HFFc6 (cell line): ENCODE measurements around the gene B4GALT3. TPM values are rescaled to one million over a fixed set of nuclear protein-coding genes. Genes with fewer than 3 reads are reported as not detected.

ENCODE experiments used
- DNase-seq: peaks from one replicate; pipeline ENCODE4 v3.0.0-alpha.2; 2018
- H3K27ac Mint-ChIP-seq: 2 replicates; pipeline ENCODE4 v1.8.0; 2020; ENCODE audit warnings: mild to moderate bottlenecking, mixed read lengths
- H3K27me3 Mint-ChIP-seq: 2 replicates; pipeline ENCODE4 v1.8.0; 2021; ENCODE audit warnings: mild to moderate bottlenecking, moderate library complexity, mixed read lengths; ENCODE audit not compliant: insufficient read depth
- H3K36me3 Mint-ChIP-seq: 2 replicates; pipeline ENCODE4 v1.8.0; 2021; ENCODE audit warnings: low read depth, mixed read lengths
- H3K4me1 Mint-ChIP-seq: 2 replicates; pipeline ENCODE4 v1.8.0; 2020; ENCODE audit warnings: low read depth, mixed read lengths
- H3K4me3 Mint-ChIP-seq: 2 replicates; pipeline ENCODE4 v1.8.0; 2020; ENCODE audit warnings: mild to moderate bottlenecking, moderate library complexity, mixed read lengths
- H3K9me3 Mint-ChIP-seq: 2 replicates; pipeline ENCODE4 v1.8.0; 2020; ENCODE audit warnings: mild to moderate bottlenecking, mixed read lengths
- CTCF ChIP-seq: fragments of 200-600 bp; sonication (generic); IDR thresholded peaks from 2 replicates; pipeline ENCODE4 v1.5.0; 2021; ENCODE audit warnings: antibody characterized with exemption, mild to moderate bottlenecking
- total RNA-seq, 6 experiments: library from RNA; stranded (reverse); fragmentation: NEBNext Ultra II Directional; extraction: Animal tissue kit (Norgen Biotek cat#: 25700); gene quantifications; 2 replicates in 1 of 6; 3 replicates in 5 of 6; pipeline ENCODE4 v1.2.3, GENCODE V29; 2021

The B4GALT3 gene
- total RNA-seq, 6 experiments from 2014 or later: 31.0 to 38.2 (median 35.4) TPM

DNA sequence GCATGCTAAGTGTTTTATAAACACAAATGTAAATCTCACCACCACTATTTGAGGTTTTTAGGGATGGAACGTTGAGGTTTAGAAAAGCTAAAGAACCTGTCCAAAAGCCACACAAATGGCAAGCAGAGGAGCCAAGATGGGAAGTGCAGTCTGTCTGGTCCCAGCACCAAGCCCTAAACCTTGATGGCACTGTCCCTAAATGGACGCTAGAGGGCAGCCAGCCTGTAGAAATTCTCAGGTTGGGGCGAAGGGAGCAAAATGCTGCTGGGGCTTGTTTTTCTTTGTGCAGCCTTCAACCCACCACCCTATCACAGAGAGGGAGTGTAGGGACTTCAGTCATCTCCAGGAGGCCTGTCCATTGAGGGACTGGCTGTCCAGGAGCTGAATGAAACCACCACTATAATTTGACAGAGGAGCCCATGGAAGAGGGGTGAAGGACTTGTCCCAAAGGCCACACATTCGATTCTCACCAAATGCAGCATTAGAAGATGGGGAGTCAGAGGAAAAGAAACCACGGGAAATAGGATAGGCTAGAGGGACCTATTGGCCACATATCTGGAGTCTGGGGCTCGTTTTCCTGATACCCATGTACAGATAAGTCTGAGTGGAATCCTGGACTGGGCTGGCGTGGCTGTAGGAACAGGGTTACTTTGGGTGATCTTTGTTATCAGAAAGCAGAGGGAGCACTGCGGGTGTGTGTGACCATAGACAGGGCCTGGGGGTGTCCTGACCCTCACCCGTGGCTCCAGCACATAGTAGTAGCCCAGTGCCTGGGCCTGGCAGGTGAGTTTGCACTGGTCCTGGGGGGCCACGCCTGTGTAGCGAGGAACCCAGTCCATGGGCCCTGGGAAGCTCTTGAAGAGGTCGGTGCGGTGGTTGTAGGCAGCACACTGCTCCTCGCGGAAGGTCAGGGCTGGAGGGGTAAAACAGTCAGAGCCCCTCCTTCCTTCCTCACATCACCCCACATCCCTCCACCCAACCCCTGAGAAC, 15.5 kb upstream of the B4GALT3 start:
- Mint-ChIP-seq H3K27ac (peak overlapping the region; percentile 50), H3K4me1 (peaks cover 29% of the 10 kb centered on the region), H3K9me3 (no peaks in the 10 kb centered on the region), H3K4me3 (no peak overlapping the region), H3K27me3 (peaks cover 1% of the 10 kb centered on the region; the same call in 1 of the 2 replicates), H3K36me3 (no peaks in the 10 kb centered on the region)
- peak; percentile 57 for DNase-seq
- TF ChIP-seq CTCF: peak; percentile 92

GRCh38 chr1:161191971-161192370, 14.7 kb upstream of the B4GALT3 start:
- Mint-ChIP-seq H3K9me3 (no peaks in the 10 kb centered on the region), H3K4me1 (peaks cover 21% of the 10 kb centered on the region), H3K4me3 (no peak overlapping the region), H3K27me3 (peaks cover 1% of the 10 kb centered on the region; the same call in 1 of the 2 replicates), H3K27ac (no peak overlapping the region), H3K36me3 (no peaks in the 10 kb centered on the region)
- DNase-seq: no peak
- no peak for TF ChIP-seq CTCF

DNA sequence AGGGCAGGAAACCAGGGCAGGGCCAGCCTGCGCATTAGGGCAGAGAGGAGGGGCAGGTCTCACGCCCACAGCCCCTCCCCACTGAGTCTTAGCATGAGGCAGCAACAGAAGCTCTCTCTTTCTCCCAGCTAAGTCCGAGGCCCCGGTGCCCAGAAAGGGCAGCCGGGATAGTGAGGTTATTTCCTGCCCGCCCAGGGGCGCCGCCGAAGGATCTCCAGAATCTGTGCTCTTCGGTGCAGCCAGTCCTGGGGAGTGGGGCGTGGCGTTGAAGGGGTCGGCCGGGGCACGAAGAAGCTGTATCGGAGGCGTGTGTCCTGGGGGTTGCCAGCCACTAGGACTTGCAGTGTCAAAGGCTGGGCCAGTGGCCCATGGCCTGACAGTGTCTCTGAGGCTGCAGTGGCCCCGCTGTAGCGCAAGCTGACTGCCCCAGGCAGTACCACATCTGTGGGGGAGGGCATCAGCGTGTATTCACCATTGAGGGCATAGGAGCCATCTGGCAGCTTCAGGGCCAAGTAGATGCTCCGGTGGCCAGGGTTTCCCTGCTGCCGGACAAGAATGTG, 13.7 kb upstream of the B4GALT3 start:
- Mint-ChIP-seq H3K27ac (no peak overlapping the region), H3K4me3 (no peak overlapping the region), H3K36me3 (no peaks in the 10 kb centered on the region), H3K27me3 (peaks cover 1% of the 10 kb centered on the region; the same call in 1 of the 2 replicates), H3K9me3 (no peaks in the 10 kb centered on the region), H3K4me1 (peaks cover 17% of the 10 kb centered on the region)
- DNase-seq: no peak
- no peak for TF ChIP-seq CTCF

GRCh38 chr1:161189036-161189435, 11.7 kb upstream of the B4GALT3 start:
- Mint-ChIP-seq H3K4me3 (no peak overlapping the region), H3K27ac (peak overlapping the region; percentile 65; the same call in 1 of the 2 replicates), H3K4me1 (peaks cover 28% of the 10 kb centered on the region), H3K9me3 (no peaks in the 10 kb centered on the region), H3K27me3 (peaks cover 1% of the 10 kb centered on the region), H3K36me3 (no peaks in the 10 kb centered on the region)
- TF ChIP-seq CTCF: no peak
- no peak for DNase-seq

GRCh38 chr1:161188381-161188780, 11.1 kb upstream of the B4GALT3 start:
- Mint-ChIP-seq H3K27ac (no peak overlapping the region), H3K36me3 (no peaks in the 10 kb centered on the region), H3K4me3 (no peak overlapping the region), H3K9me3 (no peaks in the 10 kb centered on the region), H3K4me1 (peaks cover 28% of the 10 kb centered on the region), H3K27me3 (peaks cover 1% of the 10 kb centered on the region)
- TF ChIP-seq CTCF: no peak
- DNase-seq: no peak
